ENCODE measurements around the gene NQO2.
A peak's percentile ranks its signal among the peaks of the same experiment; 100 is the strongest.

GRCh38 chr6:2998998-2999617, 586 bp upstream of the NQO2 start:
- TF ChIP-seq POLR2AphosphoS5 (IDR thresholded peaks at IDR 0.05) (peak; percentile 82), POLR2A (IDR thresholded peaks at IDR 0.05) (no peak), CTCF (IDR thresholded peaks at IDR 0.05) (no peak)
